ENCODE results near the gene ZNF615.
"Not testable (repeated sequence)": the region's sequence is repeated elsewhere in the genome, so short reads cannot be mapped to it uniquely, and the experiment has no call there.

ZNF615 gene

GRCh38 chr19:51980116-51980736, 27.8 kb downstream of the ZNF615 start:
- DNase-seq (ENCODE audit: low read depth), result peak; percentile 82

GRCh38 chr19:51978882-51979281, 29.1 kb downstream of the ZNF615 start:
- no peak for DNase-seq (ENCODE audit: low read depth)

GRCh38 chr19:51977346-51977745, 30.7 kb downstream of the ZNF615 start:
- no peak for DNase-seq (ENCODE audit: low read depth)

DNA sequence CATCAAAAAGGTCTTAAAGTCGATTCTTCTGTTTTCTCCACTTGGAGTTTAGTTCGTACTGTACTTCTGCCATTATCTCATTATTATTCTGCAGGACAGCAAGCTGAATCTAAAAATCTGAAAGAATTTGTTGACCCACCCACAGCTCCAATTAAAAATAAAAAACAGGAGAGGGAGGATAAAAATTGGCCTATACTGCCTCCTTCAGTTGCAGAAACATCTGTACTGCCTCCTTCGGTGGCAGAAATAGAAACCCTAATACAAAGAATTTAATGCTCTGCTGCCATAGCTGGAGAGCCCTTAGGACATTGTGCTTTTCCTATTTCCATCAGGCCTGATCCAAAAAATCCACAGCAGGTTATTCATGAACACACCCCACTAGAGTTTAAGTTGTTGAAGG, 31.2 kb downstream of the ZNF615 start:
- no peak for DNase-seq (ENCODE audit: low read depth)

DNA sequence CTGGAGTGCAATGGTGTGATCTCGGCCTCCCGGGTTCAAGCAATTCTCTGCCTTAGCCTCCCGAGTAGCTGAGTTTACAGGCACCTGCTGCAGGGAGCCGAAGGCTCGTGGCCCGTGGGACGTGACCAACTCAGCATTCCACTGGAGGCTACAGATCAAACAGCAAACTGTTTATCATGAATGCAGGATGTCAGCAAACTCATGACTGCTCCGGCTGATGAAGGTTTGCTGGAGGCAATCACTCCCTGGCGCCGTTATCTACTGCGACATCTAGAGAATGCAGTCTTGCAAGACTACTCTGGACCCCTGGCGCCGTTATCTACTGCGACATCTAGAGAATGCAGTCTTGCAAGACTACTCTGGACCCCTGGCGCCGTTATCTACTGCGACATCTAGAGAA, 32.2 kb downstream of the ZNF615 start:
- not testable (repeated sequence) for DNase-seq (ENCODE audit: low read depth)

DNA sequence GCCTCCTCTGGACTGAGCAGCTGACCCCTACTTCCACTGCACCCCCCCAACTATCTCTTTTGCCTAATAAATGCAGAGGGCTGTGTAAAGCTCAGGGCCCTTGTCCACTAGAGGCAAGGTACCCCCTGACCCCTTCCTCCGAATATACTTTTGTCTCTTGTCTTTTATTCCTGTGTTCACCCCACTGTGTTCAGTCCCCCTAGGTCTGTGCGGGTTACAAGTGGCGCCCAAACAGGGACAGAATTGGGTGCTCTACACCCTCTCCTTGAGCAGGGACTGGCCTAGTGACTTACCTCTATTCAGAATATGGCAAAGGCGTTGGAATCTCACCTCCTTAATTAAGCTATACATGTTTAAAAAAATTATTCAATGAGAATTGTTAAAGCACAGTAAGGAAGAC, 36.4 kb downstream of the ZNF615 start:
- peak; percentile 10 for DNase-seq (ENCODE audit: low read depth)

GRCh38 chr19:51970718-51971117, 37.3 kb downstream of the ZNF615 start:
- no peak for DNase-seq (ENCODE audit: low read depth)

- no peak for DNase-seq (ENCODE audit: low read depth)
Observed at GRCh38 chr19:51965583-51965982, 42.4 kb downstream of the ZNF615 start.

GRCh38 chr19:51960621-51961233, 47.3 kb downstream of the ZNF615 start:
- DNase-seq (ENCODE audit: low read depth), result peak; percentile 30

DNA sequence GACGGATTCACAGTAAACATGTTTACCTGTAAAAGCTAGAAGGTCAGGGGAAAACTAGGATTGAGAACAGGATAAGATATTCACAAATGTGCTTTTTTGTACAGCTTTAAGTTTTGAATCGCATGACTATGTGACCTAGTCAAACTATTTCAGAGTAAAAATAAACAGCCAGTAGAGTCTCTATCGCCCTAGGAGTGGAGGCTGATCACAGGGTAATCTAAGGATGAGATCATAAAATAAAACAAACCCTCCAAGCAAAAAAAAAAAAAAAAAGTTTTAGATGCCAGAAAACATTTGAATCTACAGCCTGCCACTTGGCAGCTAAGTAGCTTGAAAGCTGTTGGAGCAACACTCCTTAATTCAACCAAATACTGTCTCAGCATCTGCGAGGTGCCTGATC, 48.2 kb downstream of the ZNF615 start:
- peak; percentile 61 for DNase-seq (ENCODE audit: low read depth)

DNA sequence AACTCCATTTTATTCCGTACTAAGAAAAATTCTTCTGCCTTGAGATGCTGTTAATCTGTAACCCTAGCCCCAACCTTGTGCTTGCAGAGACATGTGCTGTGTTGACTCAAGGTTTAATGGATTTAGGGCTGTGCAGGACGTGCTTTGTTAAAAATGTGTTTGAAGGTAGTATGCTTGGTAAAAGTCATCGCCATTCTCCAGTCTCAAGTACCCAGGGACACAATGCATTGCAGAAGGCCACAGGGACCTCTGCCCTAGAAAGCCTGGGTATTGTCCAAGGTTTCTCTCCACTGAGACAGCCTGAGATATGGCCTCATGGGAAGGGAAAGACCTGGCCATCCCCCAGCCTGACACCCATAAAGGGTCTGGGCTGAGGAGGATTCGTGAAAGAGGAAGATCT, 50.2 kb downstream of the ZNF615 start:
- not testable (repeated sequence) for DNase-seq (ENCODE audit: low read depth)

GRCh38 chr19:51948975-51949374, 59.0 kb downstream of the ZNF615 start:
- peak; percentile 68 for DNase-seq (ENCODE audit: low read depth)

DNA sequence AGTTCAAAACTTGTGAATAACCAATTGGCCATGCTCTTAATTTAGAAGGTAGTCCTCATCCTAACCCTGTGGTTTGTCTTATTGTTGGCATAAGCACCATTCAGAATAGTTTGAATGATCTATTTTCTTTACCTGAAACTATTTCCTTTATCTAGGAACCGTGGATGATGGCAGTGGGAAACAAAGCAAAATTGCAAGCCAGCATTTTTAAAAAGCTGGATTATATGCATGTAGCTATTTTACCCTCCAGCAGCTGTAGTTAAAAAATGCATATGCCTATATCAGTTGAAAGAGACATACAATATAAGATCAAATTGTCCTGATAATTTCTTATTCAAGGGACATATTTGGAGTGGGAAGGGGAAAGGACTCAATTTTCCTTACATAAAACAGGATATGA, 61.4 kb downstream of the ZNF615 start:
- no peak for DNase-seq (ENCODE audit: low read depth)

DNA sequence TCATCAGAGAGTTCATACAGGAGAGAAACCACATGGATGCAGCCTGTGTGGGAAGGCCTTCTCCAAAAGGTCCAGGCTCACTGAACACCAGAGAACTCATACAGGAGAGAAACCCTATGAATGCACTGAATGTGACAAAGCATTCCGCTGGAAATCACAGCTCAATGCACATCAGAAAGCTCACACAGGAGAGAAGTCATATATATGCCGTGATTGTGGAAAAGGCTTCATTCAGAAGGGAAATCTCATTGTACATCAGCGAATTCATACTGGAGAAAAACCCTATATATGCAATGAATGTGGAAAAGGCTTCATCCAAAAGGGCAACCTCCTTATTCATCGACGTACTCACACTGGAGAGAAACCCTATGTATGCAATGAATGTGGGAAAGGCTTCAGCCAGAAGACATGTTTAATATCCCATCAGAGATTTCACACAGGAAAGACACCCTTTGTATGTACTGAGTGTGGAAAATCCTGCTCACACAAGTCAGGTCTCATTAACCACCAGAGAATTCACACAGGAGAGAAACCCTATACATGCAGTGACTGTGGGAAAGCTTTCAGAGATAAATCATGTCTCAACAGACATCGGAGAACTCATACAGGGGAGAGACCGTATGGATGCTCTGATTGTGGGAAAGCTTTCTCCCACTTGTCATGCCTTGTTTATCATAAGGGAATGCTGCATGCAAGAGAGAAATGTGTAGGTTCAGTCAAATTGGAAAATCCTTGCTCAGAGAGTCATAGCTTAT, 63.0 kb downstream of the ZNF615 start:
- peak; percentile 7 for DNase-seq (ENCODE audit: low read depth)

Measured in iris pigment epithelial cell (primary cell).